ENCODE measurements around the gene C1orf232. TPM values are rescaled to one million over a fixed set of nuclear protein-coding genes. Genes with fewer than 3 reads are reported as not detected.

Gene C1orf232
- not detected in 2 replicates for total RNA-seq

GRCh38 chr1:26168410-26169197 lies at the start of gene C1orf232:
C1orf232 (minus strand) TSS chr1:26168963; CDS start chr1:26168499, 464 bp downstream.

GRCh38 chr1:26190373-26190987 lies 21.7 kb upstream of the C1orf232 start, which contains the start of gene CATSPER4:
CATSPER4 (plus strand) TSS chr1:26190602; CDS start chr1:26190628, 26 bp downstream.

GRCh38 chr1:26177182-26177684 lies 8.5 kb upstream of the C1orf232 start, which contains the start of gene CNKSR1:
CNKSR1 (plus strand) TSS chr1:26177491; CDS start chr1:26177548, 57 bp downstream.

GRCh38 chr1:26171084-26172072 lies 2.6 kb upstream of the C1orf232 start, which contains the start of gene ZNF593OS:
ZNF593OS (minus strand) TSS chr1:26171832; CDS start chr1:26171661, 171 bp downstream.

GRCh38 chr1:26169669-26170471 lies 1.1 kb upstream of the C1orf232 start, which contains the start of gene ZNF593:
ZNF593 (plus strand) TSS chr1:26169908; CDS start chr1:26169984, 76 bp downstream.

GRCh38 chr1:26158908-26159742 lies 9.6 kb downstream of the C1orf232 start, which contains the start of gene FAM110D:
FAM110D (plus strand) TSS chr1:26159079; CDS start chr1:26161292, 2,213 bp downstream.

Other genes with a start within 250 kb of the C1orf232 start
- gene PAFAH2, start 170.9 kb downstream of the C1orf232 start, total RNA-seq: 5.2 and 6.1 TPM in 2 replicates
- gene EXTL1, start 147.2 kb downstream of the C1orf232 start, total RNA-seq: 0.09 and 0.47 TPM in 2 replicates
- not detected in 2 replicates for gene SLC30A2, start 122.8 kb downstream of the C1orf232 start, total RNA-seq
- gene TRIM63, start 101.3 kb downstream of the C1orf232 start, total RNA-seq: not detected in 2 replicates
- 3.4 and 3.9 TPM in 2 replicates for gene PDIK1L, start 57.1 kb downstream of the C1orf232 start, total RNA-seq
- gene FAM110D, start 9.9 kb downstream of the C1orf232 start, total RNA-seq: not detected in 2 replicates
- gene ZNF593, start 945 bp upstream of the C1orf232 start, total RNA-seq: 16.1 and 25.8 TPM in 2 replicates
- gene ZNF593OS, start 2.9 kb upstream of the C1orf232 start, total RNA-seq: not detected in 2 replicates
- gene CNKSR1, start 8.5 kb upstream of the C1orf232 start, total RNA-seq: not detected in 2 replicates
- not detected in 2 replicates for gene CATSPER4, start 21.6 kb upstream of the C1orf232 start, total RNA-seq
- gene CEP85, start 65.2 kb upstream of the C1orf232 start, total RNA-seq: 2.7 and 3.8 TPM in 2 replicates
- gene SH3BGRL3, start 111.1 kb upstream of the C1orf232 start, total RNA-seq: 31.1 and 52.8 TPM in 2 replicates
- gene UBXN11, start 137.7 kb upstream of the C1orf232 start, total RNA-seq: 5.2 and 7.5 TPM in 2 replicates
- gene CD52, start 149.0 kb upstream of the C1orf232 start, total RNA-seq: not detected in 2 replicates
- gene CRYBG2, start 185.2 kb upstream of the C1orf232 start, total RNA-seq: under 0.01 TPM in 1 of 2 replicates, not detected in the other
- not detected in 2 replicates for gene ZNF683, start 203.8 kb upstream of the C1orf232 start, total RNA-seq
- under 0.01 TPM in 1 of 2 replicates, not detected in the other for gene LIN28A, start 241.9 kb upstream of the C1orf232 start, total RNA-seq